Bone marrow (tissue), 2 donors: ENCODE results near the gene PIGH.

ENCODE experiments used
- DNase-seq, 2 donors: peaks; one replicate each; lab custom pipeline; 2025; lab: John Stamatoyannopoulos, UW

PIGH gene

DNA sequence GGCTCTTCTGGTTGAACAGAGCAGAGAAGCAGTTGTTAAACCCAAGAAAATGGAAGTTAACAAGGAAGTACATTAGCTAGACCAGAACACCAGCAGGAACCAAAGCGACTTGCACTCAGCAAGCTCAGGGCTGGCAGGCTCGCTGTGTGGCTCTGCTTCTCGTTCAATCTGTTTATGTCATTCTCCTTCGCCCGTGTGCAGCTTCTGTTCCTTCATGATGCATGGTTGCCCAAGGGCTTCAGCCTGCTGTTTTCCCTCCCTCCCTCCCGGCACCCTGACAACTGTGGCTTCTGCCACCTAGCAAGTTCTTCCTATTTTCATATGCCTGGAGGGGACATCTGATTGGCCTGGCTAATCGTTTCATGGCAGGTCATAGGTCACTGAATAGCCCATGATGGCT is 25.3 kb downstream of the PIGH start:
- DNase-seq: no peak

DNA sequence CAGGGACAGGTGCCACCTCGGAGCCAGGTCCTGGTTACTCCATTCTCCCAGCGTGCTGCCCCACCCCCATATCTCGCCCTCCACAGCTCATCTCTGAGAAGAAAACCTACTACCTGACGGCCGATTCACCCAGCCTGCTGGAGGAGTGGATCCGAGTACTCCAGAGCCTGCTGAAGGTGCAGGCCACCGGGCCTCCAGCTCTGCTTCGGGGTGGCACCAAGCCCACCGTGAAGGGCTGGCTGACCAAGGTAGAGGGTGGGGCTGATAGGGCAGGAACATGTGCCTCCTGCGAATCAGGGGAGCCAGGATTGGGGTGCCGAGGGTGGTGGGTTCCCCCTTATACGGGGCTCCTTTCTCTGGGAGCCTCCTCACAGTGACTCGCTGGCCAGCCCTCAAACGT is 25.9 kb downstream of the PIGH start:
- DNase-seq: no peak

DNA sequence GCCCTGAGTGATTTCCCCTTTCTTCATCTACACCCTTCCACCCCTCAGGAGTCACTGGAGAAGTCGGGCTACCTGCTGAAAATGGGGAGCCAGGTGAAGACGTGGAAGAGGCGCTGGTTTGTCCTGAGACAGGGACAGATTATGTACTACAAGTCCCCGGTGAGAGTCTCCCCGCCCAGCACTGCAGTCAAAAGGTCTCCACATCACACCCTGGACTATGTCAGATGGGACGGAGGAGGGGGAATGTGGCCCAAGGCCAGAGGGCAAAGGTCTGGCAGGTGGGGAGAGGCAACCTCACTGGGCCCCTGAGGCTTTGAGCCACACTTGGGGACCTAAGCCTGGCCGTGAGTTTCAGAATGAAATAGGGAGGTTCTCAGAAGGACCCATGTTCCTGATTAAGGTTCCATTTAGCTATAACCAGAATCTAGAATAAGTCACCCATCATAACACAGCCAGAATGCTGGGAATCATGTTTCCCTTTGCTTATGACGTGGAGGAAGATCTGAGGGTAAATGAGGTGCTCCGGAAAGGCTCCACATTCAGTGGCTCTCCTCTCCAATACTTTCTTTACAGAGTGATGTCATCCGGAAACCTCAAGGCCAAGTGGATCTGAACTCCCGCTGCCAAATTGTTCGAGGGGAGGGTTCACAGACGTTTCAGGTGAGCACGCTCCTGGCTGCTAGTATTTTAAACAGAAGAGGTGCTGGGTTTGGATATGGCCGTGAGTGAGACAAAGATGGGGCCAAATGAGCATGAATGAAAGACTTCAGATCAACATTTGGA is 26.6 kb downstream of the PIGH start:
- DNase-seq: no peak

DNA sequence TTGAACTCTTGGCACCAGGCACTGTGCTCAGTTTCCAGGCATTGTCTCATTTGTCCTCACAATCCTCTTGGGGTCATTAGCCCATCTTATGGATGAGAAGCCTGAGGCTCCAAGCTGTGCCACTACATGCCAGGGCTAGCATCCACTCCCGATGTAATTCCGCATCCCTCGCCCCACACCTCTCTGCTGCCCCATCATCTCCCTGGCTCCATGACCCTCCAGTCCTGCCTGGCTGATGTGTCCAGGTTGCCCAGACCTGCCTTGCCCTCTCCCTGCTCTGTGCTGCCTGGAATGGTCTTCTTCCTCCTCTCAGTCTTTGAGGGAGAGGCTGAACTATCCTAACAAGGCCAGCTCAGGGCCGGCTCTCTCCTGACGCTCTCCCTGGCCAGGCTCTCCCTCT is 27.5 kb downstream of the PIGH start:
- no peak for DNase-seq

DNA sequence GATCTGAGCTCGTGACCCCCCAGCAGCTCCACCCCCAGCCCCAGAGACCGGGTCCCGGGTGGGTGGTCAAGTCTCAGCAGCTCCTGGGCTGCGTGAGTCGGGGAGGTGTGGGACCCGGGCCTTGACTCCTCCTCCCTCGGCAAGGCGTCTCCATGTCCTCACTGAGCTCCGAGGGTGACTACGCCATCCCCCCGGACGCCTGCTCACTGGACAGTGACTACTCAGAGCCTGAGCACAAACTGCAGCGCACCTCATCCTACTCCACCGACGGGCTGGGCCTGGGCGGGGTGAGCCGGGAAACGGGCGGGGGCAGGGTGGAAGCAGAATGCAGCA is 28.1 kb downstream of the PIGH start:
- DNase-seq: no peak

DNA sequence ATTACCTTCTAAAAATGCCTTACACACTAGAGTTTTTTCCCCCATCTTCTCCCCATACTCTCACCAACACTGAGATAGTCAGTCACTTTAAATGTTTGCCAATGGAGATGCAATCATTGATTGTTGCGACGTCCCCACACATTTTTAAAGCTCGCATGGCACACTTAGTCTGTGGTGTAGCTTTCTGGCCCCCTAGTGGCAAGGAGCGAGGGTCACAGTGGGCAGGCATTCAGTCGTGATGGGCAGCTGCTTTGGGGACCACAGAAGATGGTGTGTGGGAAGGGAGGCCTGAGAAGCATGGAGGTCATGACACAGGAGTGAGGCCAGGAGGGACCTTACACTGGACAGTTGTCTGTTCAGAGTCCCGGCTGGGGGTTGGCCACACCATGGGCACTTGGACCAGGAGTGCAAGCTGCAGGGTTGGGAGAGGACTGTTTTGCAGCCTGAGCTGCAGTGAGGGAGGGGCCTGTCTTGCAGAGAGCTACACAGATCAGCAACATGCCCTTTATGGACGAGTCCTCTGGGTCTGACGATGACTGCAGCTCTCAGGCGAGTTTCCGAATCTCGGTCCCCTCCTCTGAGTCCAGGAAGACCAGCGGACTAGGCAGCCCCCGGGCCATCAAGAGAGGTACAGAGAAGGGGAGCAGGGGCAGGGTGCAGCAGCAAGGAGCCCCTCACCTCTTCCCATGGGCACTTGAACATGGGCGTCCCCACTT is 28.6 kb downstream of the PIGH start:
- DNase-seq: peak in 1 of 2 donors; percentile 59

DNA sequence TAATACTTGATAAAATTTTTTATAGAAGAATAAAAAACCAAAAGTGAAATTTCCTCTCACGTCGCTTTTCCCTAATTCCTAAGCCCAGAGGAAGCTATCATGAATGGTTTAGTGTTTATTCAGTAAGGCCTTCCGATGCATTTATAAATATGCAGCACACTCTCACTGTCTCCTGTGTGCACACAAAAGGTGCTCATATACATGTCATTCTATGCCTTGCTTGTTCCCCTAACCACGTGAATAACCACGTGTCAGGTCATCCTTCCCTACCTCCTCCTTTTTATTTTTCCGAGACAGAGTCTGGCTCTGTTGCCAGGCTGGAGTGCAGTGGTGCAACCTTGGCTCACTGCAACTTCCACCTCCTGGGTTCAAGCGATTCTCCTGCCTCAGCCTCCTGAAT is 29.6 kb downstream of the PIGH start:
- DNase-seq: no peak

DNA sequence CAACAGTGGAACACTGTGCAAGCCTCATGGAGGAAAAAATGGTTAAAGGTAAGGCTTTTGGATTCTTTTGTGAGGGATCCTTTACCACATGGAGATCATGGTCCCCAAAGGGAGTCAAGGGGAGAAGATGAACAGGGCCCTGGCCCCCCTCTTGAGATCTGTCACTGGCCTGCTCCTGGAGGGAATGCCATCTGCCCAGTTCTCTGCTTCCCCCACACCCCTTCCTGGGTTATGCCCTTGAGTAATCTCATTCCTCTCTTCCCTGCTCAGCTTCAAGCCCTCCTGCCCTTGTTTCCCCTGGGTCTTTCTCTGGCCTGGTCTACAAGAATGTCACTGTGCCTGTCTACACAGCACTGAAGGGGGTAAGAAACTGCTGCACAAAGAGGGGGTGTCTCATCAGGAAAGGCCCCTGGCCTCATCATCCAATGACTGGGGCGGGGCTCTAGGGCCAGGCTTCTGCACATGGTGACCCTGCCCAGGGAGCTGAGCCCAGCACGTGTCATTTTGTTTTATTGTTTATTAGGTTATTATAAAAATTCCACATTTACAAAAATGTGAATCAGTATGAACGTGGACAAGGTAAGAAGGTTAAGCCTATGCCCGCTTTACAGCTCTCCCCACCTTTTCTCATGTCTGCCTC is 30.3 kb downstream of the PIGH start:
- DNase-seq: no peak

DNA sequence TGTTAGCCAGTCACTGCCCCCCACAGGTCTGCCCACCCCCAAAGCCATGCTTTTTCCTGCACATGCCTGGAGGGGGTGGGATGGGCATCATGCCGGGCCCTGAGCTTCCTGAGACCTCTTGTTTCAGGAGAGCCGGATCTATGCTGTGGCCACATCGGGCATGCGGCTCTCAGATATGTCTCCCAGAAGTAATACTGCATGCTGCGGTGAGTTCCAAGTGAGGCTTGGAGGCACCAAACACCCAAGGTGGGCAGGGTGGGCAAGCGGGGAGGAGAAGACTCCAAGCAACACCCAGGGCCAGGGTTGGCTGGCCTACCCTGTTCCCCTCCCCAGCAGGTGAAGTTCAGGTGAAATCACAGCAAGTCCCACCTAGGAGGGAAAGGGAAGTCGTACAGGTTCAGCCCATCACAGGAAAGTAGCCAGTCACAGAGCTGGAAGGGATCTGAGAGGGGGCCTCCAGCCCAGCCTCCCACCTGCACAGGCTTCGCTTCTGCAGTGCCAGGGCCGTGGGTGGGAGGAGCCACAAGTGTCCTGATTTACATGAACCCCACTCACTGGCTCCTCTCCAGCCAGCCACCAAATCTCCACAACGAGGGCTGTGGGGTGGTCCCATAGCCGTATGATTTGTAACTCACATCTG is 30.9 kb downstream of the PIGH start:
- no peak for DNase-seq

DNA sequence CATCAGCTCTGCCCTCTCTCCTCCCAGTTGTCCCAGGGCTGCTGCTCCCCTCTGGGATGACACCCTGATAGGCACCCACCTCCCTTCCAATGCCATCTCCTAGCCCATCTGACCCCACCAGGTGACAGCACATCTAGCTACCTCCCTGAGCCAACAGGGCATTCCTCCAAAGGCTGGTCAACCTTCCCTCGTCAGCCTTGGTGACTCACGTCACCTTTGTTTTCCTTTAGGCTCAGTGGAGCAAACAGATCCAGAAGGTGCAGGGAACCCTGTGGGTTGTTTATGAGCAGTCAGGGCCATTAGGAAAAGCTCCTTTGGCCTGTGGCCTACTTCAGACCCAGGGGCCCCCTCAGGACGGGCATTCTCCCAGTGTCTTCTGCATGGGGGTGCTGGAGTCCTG is 32.4 kb downstream of the PIGH start:
- DNase-seq: no peak

DNA sequence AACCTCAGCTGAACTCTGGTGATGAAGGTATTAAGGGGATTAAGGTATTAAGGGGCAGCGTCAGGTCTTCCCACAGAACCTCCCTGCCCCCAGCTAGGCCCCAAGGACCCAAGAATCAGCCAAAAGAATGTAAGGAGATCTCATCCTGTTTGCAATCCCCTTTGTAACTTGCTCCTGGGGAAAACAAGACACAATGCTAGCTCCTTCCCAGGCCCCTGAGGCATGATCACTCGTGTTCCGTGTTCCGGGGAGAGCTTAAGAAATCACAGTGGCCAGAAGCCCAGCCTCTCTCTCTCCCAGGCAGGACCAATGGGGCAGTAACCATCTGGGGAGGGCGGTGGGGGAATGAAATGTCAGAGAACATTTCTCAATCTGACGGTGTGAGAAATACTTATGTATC is 33.2 kb downstream of the PIGH start:
- DNase-seq: no peak

DNA sequence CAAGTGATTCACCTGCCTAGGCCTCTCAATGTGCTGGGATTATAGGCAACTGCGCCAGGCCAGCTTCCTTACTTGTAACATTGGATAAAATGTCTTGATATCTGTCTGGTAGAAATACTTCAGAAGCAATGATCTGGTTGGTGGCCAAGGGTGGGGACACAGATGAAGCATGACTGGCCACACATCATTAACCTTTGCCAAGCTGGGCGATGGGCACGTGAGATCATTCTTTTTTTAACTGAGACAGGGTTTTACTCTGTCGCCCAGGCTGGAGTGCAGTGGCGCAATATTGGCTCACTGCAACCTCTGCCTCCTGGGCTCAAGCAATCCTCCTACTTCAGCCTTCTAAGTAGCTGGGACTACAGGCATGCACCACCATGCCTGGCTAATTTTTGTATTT is 35.8 kb downstream of the PIGH start:
- no peak for DNase-seq

DNA sequence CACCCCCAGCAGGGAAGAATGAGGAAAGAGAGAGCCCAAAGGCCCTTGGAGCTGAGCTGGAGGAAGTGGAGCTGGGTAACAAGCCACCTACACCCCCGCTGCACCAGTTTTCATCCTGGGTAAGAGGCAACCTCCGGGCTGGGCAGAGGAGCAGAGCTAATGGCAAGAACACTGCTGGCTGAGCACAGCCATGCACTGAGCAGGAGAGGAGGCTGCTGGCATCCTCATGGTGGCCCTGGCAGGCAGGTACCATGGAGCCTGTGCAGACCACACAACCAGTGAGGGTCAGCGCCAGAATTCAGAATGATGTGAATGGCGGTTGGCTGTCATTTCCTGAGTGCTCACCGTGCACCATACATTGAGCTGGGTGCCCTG is 37.3 kb downstream of the PIGH start:
- no peak for DNase-seq

DNA sequence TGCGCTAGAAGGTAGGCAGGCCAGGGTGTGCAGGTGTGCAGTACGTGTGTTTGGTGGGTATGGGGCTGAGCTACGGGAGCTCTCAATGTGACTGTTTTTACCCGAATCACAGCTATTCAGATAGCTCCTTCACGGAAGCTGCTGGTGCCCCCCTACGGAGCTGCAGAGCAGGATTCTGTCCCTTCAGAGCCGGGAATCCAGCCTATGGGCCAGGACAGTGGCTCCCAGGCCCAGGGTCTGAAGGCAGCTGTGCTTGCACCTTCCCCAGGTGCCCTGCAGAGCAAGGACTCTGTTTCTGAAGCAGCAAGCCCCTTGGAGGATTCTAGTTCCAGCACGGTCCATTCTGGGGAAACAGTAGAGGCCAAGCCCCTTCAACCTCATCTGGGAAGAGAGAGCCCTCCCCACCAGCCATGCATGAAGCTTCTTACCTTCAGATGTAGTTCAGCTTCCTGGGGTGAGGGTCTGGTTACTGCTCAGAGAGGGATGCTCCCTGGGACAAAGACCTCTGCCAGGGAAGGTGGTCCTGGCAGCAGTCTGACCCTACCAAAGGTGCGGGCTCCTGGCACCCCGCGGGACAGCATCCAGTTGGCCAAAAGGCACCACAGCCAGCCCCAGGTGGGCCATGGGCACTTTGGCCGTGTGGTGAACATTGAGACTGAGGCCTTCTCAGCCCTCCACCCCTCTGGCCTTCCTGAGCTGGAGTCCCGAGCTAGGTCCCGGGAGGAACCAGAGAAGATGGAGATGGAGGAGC is 37.9 kb downstream of the PIGH start:
- DNase-seq: no peak

DNA sequence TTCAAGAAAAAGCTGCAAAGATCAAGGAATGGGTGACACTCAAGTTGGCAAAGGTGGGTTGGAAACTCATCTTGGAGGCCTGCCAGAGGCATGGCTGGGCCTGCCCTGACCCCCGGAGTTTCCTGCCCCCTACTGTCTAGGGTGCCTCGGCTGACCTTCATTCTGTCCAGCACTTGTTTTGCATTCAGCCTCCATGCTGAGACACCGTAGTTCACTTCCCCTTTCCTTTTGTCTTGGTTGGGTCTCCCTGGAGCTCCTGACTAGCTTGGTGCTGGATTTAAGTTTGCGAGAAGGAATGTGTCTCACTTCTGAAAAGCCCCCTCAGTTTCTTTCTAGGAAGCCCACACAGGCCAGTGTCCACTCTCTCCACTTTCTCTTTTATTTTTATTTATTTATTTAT is 40.4 kb downstream of the PIGH start:
- DNase-seq: no peak

DNA sequence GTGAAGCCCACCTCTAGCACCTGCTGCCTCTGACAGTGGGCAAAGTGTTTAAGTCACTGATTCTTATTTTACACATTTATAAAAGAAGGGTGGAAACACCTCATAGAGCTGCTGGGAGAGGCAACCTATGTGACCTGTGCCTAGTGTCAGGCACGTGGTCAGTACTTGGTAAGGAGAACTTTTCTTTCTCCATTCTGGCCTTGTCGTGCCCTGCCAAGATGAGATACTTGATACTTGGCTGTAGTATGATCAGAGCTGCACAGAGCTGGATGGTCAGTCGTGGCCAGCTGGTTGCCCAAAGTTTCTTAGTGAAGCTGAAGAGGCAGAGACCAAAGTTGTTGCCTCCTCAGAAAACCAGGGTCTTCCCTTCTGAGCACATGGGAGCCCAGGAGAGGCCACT is 42.4 kb downstream of the PIGH start:
- DNase-seq: no peak

DNA sequence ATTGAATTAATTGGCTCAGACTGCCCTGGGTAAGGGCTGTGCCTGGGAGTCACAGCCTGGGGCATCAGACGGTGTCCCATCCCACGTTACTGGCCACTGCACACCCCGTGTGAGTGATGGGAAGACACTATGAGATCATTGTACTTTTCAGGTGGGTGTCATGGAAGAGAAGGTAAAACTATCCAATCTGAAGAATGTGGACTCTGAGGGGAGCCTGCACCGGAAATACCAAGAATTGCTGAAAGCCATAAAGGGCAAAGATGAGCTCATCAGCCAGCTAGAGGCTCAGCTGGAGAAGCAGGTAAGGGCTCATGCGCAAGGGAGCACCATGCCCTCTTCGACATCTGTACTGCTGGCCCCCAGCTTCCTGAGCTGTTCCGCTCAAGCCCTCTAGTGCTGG is 43.0 kb downstream of the PIGH start:
- DNase-seq: no peak

DNA sequence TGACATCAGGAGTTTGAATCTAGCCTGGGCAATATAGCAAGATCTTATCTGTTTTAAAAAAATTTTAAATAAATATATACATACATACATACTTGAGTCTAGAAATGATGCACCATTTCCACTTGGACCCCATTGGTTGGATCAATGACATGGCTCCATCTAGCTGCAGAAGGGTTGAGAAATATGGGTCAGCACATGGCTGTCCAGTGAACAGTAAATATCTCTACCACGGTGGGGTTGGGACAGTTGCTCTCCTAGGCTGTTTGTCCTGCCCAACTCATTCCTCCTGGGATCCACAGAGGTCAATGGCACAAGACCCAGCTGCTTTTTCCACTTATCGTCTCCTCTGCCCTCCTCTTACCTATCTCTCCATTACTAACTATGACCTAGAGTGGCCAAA is 43.4 kb downstream of the PIGH start:
- DNase-seq: no peak

DNA sequence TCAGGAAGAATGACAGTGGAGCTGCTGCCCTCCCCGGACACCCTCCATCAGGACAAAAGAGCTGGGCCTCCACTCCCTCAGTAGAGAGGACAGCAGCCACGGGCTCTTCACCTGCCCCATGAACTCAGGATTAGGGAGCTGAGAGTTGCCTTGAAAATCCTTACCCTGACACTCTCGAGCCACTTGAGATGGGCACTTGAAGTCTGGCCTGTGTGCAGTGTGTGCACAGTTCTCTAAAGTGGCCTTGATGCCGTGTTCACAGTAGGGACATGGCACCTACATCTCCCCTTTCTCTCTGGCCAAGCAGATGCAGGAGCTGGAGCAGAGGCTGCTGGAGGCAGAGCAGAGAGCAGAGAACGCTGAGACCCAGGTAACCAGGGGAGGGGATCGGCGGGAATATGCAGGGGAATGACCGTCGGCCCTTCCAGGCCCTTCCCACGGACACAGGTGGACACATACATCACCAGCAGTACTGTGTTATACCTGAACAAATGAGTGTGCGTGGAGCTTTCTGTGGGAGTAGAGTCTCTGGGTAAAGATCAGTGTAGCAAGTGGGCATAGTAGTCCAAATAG is 44.5 kb downstream of the PIGH start:
- DNase-seq: no peak

DNA sequence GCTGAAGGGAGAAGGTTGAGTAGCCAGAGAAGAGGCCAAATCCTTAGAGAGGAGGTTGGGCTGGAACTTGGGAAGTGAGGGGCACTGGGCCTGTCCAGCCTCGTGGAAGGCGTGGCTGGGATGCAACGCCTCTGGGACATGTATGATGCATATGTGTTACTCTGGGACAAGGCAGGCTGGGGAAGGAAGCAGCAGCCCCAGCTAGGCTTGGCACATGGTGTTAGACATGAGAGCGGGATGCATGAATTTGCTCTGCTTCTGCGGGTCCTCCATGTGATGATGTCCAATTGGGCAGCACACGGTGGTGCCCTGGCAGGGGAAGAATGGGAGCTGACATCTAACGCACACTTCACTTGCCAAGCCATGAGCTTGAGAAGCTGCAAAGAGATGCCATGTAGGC is 45.7 kb downstream of the PIGH start:
- DNase-seq: no peak

DNA sequence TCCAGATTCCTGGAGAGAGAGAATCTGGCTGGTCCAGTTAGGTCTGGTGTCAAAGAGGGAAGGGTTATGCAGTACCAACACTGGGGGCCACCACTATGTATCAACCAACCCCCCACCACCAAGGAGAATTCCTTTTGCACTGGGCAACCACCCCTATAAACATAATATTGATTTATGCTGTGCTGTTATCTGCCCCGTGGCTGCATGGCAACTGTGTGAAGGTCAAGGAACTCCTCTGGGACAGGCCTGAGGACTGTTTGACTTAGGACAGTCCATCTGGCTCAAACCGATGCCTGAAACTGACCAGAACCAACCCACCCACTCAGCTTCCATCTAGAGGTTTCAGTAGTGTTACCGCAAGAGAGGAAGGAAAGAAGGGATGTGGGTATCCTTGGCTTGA is 46.5 kb downstream of the PIGH start:
- DNase-seq: no peak

DNA sequence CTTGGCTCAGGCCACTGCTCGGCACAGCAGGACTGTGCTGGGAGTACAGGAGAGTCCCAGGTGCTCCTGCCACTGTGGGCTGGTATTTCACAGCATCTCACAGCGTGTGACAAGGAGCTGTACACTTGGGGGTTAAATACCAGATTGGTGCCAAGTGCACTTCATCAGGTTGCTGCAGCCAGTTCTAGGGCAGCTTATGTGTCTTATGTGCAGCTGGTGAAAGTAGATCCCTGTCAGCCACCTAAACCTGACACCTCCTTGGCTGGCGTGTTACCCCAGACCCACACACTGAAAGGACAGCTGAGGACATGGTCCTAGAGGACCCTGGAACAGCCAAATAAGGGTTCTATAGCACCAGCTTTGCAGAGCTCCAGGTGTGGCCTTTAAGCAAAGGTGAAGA is 48.1 kb downstream of the PIGH start:
- no peak for DNase-seq
